HG02642 (cell line): ENCODE data around the gene PTGIS.

Source experiments
- ATAC-seq: cut with Tn5 transposase; IDR thresholded peaks from one replicate; pipeline ENCODE4 v1.9.1; 2021; ENCODE audit warnings: mild to moderate bottlenecking; ENCODE audit not compliant: unreplicated experiment, poor library complexity

PTGIS gene

GRCh38 chr20:49479785-49480184 lies 88.2 kb downstream of the PTGIS start:
- no peak for ATAC-seq

GRCh38 chr20:49478754-49479689 lies 88.9 kb downstream of the PTGIS start:
- ATAC-seq = no peak

GRCh38 chr20:49478266-49478665 lies 89.7 kb downstream of the PTGIS start:
- ATAC-seq = no peak

GRCh38 chr20:49477200-49477599 lies 90.7 kb downstream of the PTGIS start:
- ATAC-seq = no peak

GRCh38 chr20:49476016-49476355 lies 92.0 kb downstream of the PTGIS start:
- no peak for ATAC-seq

GRCh38 chr20:49475292-49476015 lies 92.5 kb downstream of the PTGIS start:
- no peak for ATAC-seq

- ATAC-seq = no peak
Observed at GRCh38 chr20:49471397-49471796, 96.5 kb downstream of the PTGIS start.

- no peak for ATAC-seq
Observed at GRCh38 chr20:49470922-49471321, 97.0 kb downstream of the PTGIS start.

- no peak for ATAC-seq
Observed at GRCh38 chr20:49469060-49469459, 98.9 kb downstream of the PTGIS start.

- no peak for ATAC-seq
Observed at GRCh38 chr20:49468412-49468811, 99.5 kb downstream of the PTGIS start.

- no peak for ATAC-seq
Observed at GRCh38 chr20:49466114-49466912, 101.6 kb downstream of the PTGIS start.

- no peak for ATAC-seq
Observed at GRCh38 chr20:49464556-49464955, 103.4 kb downstream of the PTGIS start.

- ATAC-seq = no peak
Observed at GRCh38 chr20:49462626-49463025, 105.3 kb downstream of the PTGIS start.

GRCh38 chr20:49461894-49462620 lies 105.9 kb downstream of the PTGIS start:
- ATAC-seq = no peak

GRCh38 chr20:49460916-49461315 lies 107.0 kb downstream of the PTGIS start:
- no peak for ATAC-seq

GRCh38 chr20:49460131-49460530 lies 107.8 kb downstream of the PTGIS start:
- ATAC-seq = no peak

- ATAC-seq = no peak
Observed at GRCh38 chr20:49459684-49460083, 108.3 kb downstream of the PTGIS start.

- no peak for ATAC-seq
Observed at GRCh38 chr20:49457444-49457843, 110.5 kb downstream of the PTGIS start.

GRCh38 chr20:49456646-49457045 lies 111.3 kb downstream of the PTGIS start:
- ATAC-seq = no peak

- no peak for ATAC-seq
Observed at GRCh38 chr20:49455691-49456090, 112.2 kb downstream of the PTGIS start.
